Stimulated activated CD8-positive, alpha-beta memory T cell treated with anti-CD3 and anti-CD28 coated beads, Interleukin-12 subunit alpha, Interleukin-12 subunit beta, amount 100 ng/mL, for 24 hours (primary cell): ENCODE results near the gene SLC22A9.
"Not testable (repeated sequence)": the region's sequence is repeated elsewhere in the genome, so short reads cannot be mapped to it uniquely, and the experiment has no call there.

Experiments
- DNase-seq: peaks from one replicate; pipeline ENCODE4 v3.0.0-alpha.2; 2020; ENCODE audit errors: extremely low read depth

The SLC22A9 gene

DNA sequence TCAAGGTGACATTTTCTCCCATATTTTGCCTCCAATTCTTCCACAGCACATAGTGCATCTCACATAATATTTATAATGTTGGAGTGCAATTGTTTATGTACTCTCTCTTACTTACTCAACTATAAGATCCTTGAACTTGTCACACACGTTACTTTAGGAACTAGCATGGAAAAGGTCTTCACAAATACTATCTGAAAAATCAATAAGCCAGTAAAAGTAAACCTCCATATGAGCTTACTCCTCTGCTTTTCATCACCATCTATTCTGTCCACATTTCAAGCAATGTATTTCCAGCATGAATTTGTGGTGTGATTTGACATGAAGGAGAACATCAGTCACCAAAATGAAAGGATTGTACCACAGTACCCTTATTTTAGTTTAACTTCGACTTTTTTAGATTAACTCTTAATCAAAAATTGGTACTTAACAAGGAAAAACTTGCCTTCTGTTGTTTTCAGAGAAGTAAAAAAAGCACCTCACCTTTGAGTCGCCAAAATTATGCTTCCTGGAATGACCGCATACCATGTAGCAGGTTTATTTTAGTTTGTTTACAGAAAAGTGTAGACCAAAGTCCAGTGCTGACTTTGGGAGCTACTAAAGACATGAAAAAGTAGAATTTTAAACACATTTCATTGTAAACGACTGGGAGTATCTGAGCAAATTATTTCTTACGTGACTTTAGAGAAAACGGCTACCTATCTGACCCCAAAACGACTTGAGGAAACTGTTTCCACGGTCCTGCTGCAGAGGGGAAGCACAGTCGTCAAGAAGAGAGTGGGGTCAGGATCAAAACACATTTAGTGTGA is at the start of gene SLC22A9:
Gene SLC22A9, plus strand, starts transcription at position 621 of the 806 bp plus-strand sequence. CDS start 272 bp downstream, outside the sequence.
- DNase-seq: no peak

DNA sequence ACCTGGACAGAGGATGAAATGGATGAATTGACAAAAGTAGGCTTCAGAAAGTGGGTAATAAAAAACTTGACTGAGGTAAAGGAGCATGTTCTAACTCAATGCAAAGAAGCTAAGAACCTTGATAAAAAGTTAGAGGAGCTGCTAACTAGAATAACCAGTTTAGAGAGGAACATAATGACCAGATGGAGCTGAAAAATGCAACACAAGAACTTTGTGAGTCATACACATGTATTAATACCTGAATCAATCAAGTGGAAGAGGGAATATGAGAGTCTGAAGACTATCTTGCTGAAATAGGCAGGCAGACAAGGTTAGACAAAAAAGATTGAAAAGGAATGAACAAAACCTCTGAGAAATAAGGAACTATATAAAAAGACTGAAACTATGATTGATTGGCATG is 47.9 kb upstream of the SLC22A9 start:
- DNase-seq: no peak

DNA sequence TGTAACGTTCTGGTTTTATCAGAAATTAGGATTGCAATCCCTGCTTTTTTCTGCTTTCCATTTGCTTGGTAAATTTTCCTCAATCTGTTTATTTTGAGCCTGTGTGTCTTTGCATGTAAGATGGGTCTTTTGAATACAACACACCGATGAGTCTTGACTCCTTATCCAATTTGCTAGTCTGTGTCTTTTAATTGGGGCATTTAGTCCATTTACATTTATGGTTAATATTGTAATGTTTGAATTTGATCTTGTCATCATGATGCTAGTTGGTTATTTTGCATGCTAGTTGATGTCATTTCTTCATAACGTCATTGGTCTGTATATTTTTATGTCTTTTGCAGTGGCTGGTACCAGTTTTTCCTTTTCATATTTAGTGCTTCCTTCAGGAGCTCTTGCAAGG is 34.5 kb upstream of the SLC22A9 start:
- DNase-seq: not testable (repeated sequence)

DNA sequence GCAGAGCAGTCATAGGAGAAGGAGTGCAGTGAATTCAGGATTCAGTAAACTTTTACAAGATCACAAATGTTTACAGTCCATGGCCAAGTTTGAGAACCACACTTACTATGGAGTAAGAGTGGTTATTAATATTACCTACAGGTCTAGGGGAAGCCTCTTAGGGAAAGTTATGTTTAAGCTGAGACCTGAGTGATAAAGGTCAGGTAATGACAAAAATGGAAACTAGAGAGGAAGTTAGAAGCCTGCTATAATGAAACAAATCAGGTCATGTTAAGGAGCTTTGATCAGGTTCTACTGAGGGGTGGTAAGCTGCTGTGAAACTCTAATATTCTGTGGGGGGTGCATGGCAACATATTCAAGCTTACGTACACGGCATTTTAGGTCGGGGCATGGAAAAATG is 32.5 kb upstream of the SLC22A9 start:
- no peak for DNase-seq

DNA sequence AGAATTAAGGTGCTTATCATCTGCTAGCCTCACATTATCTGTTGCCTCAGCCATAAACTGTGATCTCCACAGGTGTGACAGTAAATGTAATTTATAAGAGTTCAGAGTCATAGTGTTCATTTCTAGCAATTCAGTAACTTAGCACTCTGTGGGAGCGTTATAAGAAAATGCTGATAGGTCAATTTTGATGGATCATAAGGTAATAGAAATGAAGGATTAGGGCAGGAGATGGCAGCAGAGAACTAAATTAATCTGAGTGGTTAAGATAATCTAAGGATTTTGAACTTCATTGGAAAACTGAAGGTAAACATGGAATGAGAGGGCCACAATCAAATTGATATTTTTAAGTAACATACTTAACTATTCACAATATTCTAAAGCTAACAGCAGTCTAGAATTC is 26.5 kb upstream of the SLC22A9 start:
- DNase-seq: no peak

DNA sequence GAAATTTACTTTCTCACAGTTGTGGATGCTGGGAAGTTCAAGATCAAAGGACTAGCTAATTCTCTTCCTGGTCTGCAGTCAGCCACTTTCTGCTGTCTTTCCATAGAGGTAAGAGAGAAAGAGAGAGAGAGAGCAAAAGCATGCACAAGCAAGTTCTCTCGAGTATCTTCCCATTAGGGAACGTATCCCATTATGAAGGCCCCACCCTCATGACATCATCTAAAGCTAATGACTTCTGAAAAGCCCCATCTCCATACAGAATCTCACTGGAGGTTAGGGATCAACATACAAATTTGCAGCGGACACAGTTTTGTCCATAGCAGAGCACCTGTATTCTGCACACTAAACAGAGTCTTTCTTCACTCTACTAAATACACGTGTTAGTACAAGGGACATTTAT is 17.4 kb upstream of the SLC22A9 start:
- DNase-seq: no peak

DNA sequence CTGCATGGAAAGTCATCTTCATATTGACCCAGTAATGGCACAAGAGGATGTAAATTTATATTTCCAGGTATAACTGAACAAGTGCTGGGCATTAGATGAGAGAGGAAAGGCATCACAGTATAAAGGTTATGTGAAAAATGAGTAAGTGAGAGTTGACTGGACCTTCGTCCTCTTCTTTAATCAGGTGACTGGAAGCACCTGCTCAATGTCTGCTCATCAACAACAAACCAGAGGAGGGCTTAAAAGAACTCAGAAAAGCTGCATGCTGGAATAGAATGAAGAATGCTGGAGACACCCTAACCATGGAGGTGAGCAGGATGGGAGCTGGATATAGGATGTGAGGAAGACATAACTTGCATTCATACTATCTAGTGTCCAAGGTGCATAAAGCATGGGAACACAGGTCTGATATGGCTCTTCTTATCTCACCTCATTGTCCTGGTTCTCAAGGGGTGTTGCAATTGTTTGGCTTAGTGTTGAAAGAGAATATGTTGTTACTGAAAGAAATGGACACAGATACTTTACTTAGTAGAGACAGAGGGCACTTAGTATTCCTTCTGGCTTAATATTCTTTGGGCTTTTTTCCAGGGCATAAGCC is 7.3 kb upstream of the SLC22A9 start:
- no peak for DNase-seq

DNA sequence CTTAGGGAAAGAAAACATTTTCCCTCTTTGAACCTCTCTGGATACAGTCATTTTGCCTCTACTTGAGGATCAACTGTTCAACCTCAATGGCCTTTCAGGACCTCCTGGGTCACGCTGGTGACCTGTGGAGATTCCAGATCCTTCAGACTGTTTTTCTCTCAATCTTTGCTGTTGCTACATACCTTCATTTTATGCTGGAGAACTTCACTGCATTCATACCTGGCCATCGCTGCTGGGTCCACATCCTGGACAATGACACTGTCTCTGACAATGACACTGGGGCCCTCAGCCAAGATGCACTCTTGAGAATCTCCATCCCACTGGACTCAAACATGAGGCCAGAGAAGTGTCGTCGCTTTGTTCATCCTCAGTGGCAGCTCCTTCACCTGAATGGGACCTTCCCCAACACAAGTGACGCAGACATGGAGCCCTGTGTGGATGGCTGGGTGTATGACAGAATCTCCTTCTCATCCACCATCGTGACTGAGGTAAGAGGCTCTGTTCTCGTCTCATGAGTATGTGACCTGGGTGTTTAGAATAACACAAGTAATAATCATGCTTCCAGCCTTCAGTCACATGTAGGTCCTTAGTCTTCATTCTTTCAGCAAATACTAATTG is 495 bp downstream of the SLC22A9 start:
- no peak for DNase-seq

DNA sequence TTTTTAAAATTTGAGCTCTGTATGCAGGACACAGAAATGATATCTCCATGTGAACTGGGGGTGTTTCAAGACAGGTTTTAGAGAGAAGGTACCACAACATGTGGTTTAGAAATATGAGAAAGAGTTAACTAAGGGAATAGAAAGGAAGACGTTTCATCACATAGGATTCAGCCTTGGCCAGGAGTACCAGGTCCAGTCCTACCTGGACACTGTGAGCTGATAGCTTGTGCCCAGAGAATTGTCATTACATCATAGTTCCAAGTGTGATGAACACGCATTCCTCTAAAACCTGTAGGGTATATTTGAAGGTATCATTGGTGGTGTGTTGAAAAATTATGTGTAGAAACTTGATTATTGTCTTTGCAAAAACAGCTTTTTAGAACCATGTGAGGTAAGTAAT is 1.8 kb downstream of the SLC22A9 start:
- no peak for DNase-seq

DNA sequence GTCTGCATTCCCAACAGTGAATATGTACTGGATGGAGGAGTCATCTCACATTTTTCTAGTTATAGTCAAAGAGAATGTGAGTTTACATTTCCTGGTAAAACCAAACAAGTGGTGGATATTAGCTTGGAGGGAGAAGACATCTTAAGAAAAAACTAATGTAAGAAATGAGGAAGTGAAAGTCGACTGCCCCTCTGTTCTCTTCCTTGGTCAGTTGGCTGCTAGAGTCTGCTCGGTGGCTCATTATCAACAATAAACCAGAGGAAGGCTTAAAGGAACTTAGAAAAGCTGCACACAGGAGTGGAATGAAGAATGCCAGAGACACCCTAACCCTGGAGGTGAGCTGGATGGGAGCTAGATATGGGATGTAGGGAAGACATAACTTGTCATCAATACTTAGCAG is 5.8 kb downstream of the SLC22A9 start:
- DNase-seq: no peak

DNA sequence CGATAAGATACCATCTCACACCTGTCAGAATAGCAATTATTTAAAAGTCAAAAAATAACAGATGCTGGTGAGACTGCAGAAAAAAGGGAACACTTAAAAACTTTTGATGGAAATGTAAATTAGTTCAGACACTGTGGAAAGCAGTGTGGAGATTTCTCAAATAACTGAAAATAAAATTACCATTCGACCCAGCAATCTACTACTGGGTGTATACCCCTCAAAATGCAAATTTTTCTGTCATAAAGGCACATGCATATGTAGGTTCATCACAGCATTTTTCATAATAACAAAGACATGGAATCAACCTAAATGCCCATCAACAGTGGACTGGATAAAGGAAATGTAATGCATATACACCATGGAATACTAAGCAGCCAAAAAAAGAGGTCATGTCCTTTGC is 10.5 kb downstream of the SLC22A9 start:
- no peak for DNase-seq

DNA sequence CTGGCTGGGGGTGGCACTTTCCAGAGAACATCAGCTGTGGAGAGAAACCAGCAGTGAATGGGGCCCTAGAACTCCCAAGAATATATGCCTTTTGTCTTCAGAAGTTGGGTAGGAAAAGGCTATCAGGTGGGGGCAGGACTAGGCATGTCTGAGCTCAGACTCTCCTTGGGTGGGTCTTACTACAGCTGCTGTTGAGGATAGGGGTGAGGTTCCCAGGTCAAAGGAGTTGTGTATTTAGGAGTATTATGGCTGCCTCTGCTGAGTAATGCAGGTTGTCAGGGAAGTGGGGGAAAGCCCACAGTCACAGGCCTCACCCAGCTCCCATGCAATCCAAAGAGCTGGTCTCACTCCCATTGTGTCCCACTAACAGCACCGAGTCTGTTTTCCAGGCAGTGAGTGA is 26.1 kb downstream of the SLC22A9 start:
- DNase-seq: no peak

DNA sequence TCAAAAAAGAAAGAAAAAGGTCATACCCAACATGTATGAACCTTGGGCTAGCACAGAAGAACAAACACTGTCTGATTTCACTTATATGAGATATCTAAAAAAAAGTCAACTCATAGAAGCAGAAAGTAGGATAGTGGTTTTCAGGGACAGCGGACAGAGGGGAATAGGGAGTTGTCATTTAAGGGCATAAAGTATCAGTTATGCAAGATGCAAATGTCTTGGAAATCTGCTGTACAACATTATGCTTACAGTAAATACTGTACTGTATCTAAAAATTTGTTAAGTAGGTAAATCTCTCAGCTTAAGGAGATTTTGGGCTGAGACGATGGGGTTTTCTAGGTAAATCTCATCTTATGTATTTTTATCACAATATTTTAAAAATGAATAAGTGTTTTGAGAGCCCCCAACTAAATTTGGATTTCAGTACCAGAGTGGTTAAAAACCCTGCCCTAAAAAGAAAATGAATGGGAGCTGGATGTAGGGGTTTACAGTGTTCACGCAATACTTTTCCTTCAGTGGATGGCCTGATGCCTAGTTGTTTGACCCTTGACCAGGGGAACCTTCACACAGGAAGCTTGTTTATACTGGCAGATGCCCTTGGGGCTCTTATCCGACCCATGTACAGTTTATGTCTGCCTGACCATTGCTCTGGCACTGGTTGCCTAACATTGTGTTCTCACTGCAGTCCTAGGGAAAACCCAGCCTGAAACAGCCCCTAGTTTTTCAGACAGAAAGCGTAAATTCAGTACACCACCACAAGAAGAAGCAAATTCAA is 34.8 kb downstream of the SLC22A9 start:
- DNase-seq: no peak

DNA sequence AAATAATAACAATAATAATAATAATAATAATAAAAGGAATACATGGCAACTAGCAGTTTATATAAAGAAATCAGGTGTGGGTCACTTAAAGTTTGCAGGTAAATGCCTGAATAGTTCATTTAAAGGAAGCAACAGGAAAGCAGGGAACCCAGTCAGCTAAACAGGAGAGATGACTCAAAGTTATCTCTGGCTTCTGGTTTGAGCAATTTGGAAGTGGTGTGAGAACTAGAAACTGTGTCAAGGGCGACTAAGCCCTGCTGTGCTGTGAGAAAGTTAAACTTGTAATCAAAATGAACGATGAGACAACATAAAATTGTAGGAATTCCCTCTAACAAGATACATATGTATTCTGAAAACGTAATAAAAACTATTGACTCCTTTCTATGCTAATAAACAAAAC is 35.5 kb downstream of the SLC22A9 start:
- DNase-seq: no peak

DNA sequence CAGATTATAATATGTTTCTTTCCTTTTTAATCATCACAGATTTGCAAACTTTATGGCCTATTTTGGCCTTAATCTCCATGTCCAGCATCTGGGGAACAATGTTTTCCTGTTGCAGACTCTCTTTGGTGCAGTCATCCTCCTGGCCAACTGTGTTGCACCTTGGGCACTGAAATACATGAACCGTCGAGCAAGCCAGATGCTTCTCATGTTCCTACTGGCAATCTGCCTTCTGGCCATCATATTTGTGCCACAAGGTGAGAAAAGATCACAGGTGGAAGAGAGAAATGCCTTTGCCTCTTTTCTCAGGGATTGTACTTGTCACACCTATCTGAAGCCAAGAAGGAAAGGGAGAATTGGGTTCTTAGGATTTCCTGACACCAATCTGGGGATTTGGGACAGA is 36.9 kb downstream of the SLC22A9 start:
- no peak for DNase-seq

DNA sequence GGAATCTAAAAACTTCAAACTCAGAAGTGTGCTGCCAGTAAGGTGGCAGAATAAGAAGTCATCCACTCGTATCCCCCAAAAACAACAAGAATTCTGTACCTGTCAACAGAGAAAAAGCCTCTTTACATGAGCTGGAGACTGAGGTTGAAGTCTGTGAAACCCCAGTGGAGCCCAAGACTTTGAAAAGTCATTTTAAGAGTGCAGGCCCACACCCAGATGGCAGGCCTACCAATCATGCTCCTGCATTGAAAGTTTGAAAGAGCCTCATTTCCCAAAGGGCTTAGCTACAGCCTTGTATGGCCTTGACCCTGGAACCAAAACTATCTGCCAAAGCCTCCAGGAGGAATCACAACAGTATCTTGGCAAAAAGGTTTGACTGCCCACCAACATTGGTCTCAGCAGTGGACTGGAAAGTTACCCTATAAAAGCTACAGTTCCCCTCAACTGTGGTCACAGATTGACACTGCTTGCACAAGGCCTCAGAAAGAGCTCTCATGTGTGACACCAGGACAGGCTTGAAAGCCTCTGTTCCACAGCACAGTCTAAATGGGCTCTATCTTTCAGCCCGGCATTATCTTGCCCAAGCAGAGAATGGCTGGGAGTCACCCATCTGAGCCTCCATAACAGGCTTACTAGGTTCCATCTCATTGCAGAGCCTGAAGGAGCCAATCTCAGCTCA is 47.7 kb downstream of the SLC22A9 start:
- no peak for DNase-seq

DNA sequence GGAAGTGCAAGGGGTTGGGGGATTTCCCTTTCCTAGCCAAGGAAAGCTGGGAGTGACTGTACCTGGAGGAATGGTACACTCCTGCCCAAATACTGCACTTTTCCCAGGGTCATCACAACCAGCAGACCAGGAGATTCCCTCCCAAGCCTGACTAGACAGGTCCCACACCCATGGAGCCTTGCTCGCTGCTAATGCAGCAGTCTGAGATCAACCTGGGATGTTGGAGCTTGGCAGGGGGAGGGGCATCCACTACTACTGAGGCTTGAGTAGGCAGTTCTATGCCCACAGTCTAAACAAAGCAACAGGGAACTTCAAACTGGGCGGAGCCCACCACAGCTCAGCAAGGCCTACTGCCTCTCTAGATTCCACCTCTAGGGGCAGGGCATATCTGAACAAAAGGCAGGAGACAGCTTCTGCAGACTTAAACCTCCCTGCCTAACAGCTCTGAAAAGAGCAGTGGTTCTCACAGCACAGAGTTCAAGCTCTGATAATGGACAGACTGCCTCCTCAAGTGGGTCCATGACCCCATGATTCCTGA is 58.5 kb downstream of the SLC22A9 start:
- DNase-seq: no peak

DNA sequence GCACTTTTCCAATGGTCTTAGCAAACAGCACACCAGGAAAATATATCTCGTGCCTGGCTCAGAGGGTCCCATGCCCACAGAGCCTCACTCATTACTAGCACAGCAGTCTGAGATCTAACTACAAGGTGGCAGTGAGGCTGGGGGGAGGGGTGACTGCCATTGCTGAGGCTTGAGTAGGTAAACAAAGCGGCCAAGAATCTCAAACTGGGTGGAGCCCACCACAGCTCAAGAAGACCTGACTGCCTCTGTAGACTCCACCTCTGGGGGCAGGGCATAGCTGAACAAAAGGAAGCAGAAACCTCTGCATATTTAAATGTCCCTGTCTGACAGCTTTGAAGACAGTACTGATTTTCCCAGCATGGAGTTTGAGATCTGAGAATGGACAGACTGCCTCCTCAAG is 61.1 kb downstream of the SLC22A9 start:
- DNase-seq: not testable (repeated sequence)

DNA sequence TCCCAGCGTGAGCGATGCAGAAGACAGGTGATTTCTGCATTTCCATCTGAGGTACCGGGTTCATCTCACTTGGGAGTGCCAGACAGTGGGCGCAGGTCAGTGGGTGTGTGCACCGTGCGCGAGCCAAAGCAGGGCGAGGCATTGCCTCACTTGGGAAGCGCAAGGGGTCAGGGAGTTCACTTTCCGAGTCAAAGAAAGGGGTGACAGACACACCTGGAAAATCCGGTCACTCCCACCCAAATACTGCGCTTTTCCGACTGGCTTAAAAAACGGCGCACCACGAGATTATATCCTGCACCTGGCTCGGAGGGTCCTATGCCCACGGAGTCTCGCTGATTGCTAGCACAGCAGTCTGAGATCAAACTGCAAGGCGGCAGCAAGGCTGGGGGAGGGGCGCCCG is 65.8 kb downstream of the SLC22A9 start:
- DNase-seq: not testable (repeated sequence)

DNA sequence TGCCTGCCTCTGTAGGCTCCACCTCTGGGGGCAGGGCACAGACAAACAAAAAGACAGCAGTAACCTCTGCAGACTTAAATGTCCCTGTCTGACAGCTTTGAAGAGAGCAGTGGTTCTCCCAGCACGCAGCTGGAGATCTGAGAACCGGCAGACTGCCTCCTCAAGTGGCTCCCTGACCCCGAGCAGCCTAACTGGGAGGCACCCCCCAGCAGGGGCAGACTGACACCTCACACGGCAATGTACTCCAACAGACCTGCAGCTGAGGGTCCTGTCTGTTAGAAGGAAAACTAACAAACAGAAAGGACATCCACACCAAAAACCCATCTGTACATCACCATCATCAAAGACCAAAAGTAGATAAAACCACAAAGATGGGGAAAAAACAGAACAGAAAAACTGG is 66.2 kb downstream of the SLC22A9 start:
- not testable (repeated sequence) for DNase-seq

DNA sequence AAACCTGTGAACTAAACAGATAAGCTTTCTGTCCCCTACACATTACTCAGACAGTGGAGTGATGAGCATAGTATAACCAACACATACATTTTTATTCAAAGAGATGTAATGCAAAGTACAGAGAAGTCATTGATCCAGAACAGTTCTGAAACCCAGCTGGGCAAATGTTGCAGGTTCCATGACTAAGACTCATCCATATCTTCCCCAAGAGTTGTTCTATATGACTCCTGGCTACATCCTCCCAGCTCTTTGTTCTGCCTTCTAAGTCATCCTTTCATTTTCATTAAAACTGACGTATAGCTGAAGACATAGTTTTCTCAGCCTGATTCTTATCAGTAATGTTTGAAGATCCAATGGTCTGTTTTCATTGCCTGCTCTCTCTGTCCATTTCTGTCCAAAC is 74.1 kb downstream of the SLC22A9 start:
- DNase-seq: no peak

DNA sequence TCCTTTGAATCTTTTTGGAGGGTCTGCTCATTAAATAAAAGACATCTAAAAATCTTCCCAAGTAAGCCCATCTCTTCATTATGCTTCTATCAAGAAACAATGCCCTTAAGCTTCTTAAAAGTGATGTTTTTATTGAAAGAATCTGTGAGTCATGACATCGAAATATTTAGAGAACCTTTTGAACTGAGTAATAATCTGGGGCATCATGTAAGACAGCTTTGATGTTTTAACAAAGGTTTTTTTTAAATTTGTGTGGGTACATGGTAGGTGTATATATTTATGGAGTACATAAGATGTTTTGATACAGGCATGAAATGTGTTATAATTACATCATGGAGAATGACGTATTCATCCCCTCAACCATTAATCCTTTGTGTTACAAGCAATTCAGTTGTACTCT is 74.6 kb downstream of the SLC22A9 start:
- no peak for DNase-seq
